Measurements from ENCODE around the gene TEX26. TPM values are rescaled to one million over a fixed set of nuclear protein-coding genes. Genes with fewer than 3 reads are reported as not detected.

The TEX26 gene
- total RNA-seq, 1 donor: not detected

GRCh38 chr13:30906411-30907051 is 25.9 kb upstream of the TEX26 start:
- TF ChIP-seq, protein P1, sequence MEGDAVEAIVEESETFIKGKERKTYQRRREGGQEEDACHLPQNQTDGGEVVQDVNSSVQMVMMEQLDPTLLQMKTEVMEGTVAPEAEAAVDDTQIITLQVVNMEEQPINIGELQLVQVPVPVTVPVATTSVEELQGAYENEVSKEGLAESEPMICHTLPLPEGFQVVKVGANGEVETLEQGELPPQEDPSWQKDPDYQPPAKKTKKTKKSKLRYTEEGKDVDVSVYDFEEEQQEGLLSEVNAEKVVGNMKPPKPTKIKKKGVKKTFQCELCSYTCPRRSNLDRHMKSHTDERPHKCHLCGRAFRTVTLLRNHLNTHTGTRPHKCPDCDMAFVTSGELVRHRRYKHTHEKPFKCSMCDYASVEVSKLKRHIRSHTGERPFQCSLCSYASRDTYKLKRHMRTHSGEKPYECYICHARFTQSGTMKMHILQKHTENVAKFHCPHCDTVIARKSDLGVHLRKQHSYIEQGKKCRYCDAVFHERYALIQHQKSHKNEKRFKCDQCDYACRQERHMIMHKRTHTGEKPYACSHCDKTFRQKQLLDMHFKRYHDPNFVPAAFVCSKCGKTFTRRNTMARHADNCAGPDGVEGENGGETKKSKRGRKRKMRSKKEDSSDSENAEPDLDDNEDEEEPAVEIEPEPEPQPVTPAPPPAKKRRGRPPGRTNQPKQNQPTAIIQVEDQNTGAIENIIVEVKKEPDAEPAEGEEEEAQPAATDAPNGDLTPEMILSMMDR (IDR thresholded peaks at IDR 0.05; ENCODE audit: extremely low read depth, low read depth, low read length): no peak
- H3K4me2 ChIP-seq (ENCODE audit: insufficient read depth, low read length): peak overlapping the region; percentile 79
- H3K79me2 ChIP-seq (ENCODE audit: insufficient read depth, low read length): peaks cover 47% of the 10 kb centered on the region
- peak overlapping the region; percentile 89 for H3K27ac ChIP-seq (ENCODE audit: low read depth, low read length)
- DNase-seq (ENCODE audit: insufficient read length, low spot score, missing footprints): peak; percentile 55
- peaks cover 25% of the 10 kb centered on the region for H3K4me1 ChIP-seq (ENCODE audit: insufficient read depth, low read length)
- peaks cover 13% of the 10 kb centered on the region for H3K36me3 ChIP-seq (ENCODE audit: insufficient read depth, low read length)
- peaks cover 6% of the 10 kb centered on the region for H4K20me1 ChIP-seq (ENCODE audit: insufficient read depth, low read length)
- H3K4me3 ChIP-seq (ENCODE audit: insufficient read depth, low read length): peak overlapping the region; percentile 77
- H2AFZ ChIP-seq (ENCODE audit: low read length): no peak overlapping the region
- no peaks in the 10 kb centered on the region for H3K27me3 ChIP-seq (ENCODE audit: insufficient read depth, low read length)
- no peaks in the 10 kb centered on the region for H3K9me3 ChIP-seq (ENCODE audit: low read depth, low read length)

DNA sequence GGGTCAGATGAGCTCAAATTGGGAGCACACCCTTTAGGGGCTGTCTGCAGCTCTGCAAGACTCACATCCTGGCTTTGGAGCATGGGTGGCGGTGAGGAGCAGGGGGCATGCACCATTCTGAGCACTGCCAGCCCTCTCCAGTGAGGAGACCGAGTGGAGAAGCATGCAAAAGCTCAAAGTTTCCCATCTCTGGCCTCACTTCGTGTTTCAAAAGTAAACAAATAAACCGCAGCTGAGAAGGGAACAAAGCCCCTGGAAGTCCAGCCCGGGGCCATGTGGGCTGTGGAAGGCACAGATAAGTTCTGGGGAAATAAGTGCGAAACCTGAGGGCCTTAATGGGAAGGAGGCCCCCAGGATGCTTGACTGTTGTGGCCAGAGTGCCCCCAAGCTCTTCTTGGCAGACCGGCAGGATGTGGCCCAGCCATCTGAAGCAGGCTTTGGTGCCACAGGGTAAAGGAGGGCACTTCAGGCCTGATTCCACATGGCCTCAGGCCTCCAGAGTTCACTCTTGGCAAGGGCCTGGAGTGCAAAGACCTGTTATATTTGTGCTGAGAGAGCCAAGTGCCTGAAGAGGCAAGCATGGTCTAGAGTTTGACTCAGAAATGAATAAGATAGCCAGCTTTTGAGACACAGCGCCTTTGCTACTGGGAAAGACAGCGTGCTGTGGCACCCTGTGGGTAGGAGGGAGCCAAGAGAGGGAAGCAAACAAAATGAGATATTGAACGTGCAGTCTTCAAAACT is 25.2 kb upstream of the TEX26 start:
- DNase-seq (ENCODE audit: insufficient read length, low spot score, missing footprints): no peak
- H3K36me3 ChIP-seq (ENCODE audit: insufficient read depth, low read length): peaks cover 17% of the 10 kb centered on the region
- no peak overlapping the region for H2AFZ ChIP-seq (ENCODE audit: low read length)
- peaks cover 7% of the 10 kb centered on the region for H4K20me1 ChIP-seq (ENCODE audit: insufficient read depth, low read length)
- TF ChIP-seq, protein P1 (IDR thresholded peaks at IDR 0.05; ENCODE audit: extremely low read depth, low read depth, low read length): no peak
- no peaks in the 10 kb centered on the region for H3K27me3 ChIP-seq (ENCODE audit: insufficient read depth, low read length)
- H3K4me3 ChIP-seq (ENCODE audit: insufficient read depth, low read length): peak overlapping the region; percentile 77
- H3K79me2 ChIP-seq (ENCODE audit: insufficient read depth, low read length): peaks cover 54% of the 10 kb centered on the region
- peak overlapping the region; percentile 79 for H3K4me2 ChIP-seq (ENCODE audit: insufficient read depth, low read length)
- H3K27ac ChIP-seq (ENCODE audit: low read depth, low read length): peak overlapping the region; percentile 89
- H3K9me3 ChIP-seq (ENCODE audit: low read depth, low read length): no peaks in the 10 kb centered on the region
- peaks cover 25% of the 10 kb centered on the region for H3K4me1 ChIP-seq (ENCODE audit: insufficient read depth, low read length)

DNA sequence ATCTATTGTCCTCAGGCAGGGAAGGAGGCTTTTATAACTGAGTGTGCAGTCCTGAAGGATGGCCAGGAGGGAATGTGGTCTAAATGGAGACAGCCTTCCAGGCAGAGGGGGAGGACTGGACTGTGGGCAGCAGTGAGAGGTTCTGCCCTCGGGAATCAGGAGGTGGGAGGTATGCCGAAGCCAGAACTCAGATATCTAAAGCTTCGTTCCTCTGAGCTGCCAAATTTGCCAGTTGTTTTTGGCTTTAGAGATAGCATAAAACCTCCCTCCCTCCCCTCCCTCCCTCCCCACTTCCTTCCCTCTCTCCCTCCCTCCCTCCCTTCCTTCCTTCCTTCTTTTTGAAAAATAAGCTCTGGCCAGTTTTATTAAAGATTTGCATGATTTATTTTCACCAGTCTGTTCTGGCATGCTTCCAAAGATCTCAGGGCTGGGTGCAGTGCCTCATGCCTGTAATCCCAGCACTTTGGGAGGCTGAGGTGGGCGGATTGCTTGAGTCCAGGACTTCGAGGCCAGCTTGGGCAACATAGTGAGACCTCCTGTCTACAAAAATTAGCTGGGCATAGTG is 24.0 kb upstream of the TEX26 start:
- Histone ChIP-seq H3K4me3 (ENCODE audit: insufficient read depth, low read length) (peak overlapping the region; percentile 77), H2AFZ (ENCODE audit: low read length) (no peak overlapping the region), H3K27ac (ENCODE audit: low read depth, low read length) (peak overlapping the region; percentile 89)

More for the DNA sequence above, 24.0 kb upstream of the TEX26 start:
- H3K79me2 ChIP-seq (ENCODE audit: insufficient read depth, low read length): peaks cover 66% of the 10 kb centered on the region
- TF ChIP-seq, protein P1 (IDR thresholded peaks at IDR 0.05; ENCODE audit: extremely low read depth, low read depth, low read length): no peak
- peaks cover 17% of the 10 kb centered on the region for H3K36me3 ChIP-seq (ENCODE audit: insufficient read depth, low read length)
- peak overlapping the region; percentile 79 for H3K4me2 ChIP-seq (ENCODE audit: insufficient read depth, low read length)
- peaks cover 25% of the 10 kb centered on the region for H3K4me1 ChIP-seq (ENCODE audit: insufficient read depth, low read length)
- peak; percentile 66 for DNase-seq (ENCODE audit: insufficient read length, low spot score, missing footprints)
- H3K9me3 ChIP-seq (ENCODE audit: low read depth, low read length): no peaks in the 10 kb centered on the region
- peaks cover 18% of the 10 kb centered on the region for H4K20me1 ChIP-seq (ENCODE audit: insufficient read depth, low read length)
- no peaks in the 10 kb centered on the region for H3K27me3 ChIP-seq (ENCODE audit: insufficient read depth, low read length)
